Stimulated activated CD8-positive, alpha-beta memory T cell treated with anti-CD3 and anti-CD28 coated beads, Interleukin-7, amount 100 ng/mL, for 48 hours (primary cell): ENCODE data around the gene DTD2.
"Not testable (repeated sequence)": the region's sequence is repeated elsewhere in the genome, so short reads cannot be mapped to it uniquely, and the experiment has no call there.

ENCODE experiments used
- DNase-seq, 2 donors: peaks; one replicate each; pipeline ENCODE4 v3.0.0-alpha.2; 2020; ENCODE audit warnings: low read depth in 1 of 2; ENCODE audit errors: extremely low read depth in 1 of 2

DTD2 gene

DNA sequence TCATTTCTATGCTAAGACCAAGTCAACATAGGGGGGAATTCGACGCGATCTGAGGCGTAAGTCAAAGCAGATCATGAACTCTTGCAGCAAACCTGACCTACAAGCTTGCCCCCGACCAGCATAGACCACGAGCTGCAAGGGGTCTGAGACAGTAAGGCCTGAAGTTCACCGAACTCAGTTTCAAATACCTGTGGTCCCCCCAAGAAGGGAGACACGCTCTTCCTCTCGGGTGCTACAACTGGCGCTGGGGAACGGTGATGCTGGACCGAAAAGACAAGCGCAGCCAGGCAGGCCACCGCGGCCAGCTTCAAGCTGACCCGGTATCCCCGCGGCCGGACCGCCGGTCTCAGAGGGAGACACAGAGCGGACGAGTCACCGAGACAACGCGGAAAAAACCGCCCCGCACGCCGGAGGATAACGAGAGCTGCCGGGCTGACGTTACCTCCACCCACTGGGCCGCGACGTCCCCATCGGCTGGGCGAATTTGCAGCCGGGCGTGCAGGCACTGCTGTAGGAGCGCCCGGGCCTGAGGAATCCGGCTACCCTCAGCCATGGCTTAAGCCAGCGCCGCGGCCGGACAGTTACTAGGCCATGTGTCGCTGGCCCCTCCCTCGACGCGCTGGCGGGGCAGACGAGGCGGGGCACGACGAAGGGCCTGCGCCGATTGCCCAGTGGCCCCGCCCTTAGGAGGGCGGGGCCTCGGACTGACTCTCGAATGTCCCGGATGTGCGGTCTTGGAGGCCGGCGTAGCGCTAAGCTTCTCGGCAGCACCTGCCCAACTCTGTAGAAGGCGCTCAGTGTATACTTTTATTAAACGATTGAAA lies at the start of gene DTD2:
Gene DTD2, minus strand, starts transcription at position 666 of the 824 bp plus-strand sequence. Its CDS starts 113 bp downstream, at position 553.
- DNase-seq = peak; percentile 76 to 82

DNA sequence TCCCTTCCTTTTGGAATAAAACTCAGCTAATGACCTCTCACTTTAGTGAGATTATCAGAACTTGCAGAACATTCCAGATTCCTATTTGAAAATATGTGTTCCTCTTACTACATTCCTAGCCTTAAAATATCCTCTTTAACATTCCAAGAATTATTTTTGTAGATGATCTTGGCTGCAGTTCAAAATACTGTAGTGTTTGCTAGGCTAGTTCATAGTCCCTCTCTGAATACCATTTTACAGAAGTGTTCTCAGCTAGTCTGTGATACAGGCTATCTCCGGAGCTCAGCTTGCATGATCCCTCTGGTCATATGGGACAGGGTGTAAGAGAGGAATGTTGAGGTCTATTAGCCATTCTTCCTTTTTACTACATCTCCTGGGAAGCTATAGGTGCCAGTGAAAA lies 48.1 kb upstream of the DTD2 start:
- DNase-seq = no peak

DNA sequence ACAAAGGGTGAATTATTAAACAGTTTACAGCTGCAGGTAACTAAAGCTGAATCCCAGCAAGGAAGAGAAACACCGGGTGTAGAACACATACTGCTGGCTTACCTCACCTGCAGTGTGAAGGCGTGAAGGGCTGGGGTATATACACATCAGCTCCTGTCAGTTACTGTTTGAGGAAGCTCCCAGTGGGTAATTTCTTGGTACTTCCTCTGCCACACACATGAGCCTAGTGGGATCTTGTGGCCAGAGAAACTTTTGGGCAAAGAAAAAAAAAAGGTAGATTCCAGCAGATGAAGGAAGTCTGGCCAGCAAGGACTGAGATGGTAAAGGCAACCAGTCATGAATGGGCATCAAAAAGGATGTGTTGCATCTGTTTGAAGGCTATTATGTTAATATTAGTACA lies 44.6 kb upstream of the DTD2 start:
- no peak for DNase-seq

DNA sequence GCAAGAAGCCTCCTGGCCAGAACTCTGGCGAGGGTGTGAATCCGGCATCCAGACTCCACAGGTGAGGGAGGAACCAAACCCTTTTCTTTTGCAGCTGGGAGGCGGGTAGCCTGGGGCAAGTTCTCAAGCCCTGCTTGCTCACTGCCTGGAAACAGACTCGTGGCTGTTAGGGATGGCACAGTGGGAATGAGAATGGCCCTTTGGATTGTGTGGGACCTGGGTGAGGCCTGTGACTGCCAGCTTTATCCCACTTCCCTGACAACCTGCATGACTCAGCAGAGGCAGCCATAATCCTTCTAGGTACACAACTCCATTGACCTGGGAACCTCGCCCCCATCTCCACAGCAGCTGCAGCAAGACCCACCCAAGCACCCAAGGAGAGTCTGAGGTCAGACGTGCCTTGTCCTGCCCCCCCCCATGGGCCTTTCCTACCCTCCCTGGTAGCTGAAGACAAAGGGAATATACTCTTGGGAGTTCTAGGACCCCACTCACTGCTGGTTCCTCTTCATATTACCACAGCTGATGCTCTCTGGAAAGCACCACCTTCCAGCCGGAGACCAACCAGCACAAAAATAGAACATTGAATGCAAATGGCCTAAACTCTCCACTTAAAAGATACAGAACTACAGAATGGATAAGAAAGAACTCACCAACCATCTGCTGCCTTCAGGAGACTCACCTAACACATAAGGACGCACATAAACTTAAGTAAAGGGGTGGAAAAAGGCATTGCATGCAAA lies 35.6 kb upstream of the DTD2 start:
- no peak for DNase-seq

DNA sequence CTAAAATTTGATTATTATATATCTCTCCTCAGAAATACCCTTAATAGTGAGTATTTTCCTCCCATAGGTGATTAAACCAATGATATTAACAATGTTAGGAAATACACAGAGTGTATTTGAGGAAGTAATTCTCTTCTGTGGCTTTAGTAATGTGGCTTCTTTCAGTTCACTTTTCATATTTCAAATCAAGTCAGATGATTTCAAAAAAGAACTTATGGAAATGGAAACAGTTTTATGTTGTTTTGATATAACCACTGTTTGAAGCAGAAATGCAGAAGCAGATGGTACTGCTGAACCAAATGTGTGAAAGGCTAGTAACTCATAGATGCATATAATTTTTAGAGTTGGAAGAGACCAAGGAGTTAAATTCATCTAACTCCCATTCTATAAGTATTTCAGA lies 32.4 kb upstream of the DTD2 start:
- no peak for DNase-seq

DNA sequence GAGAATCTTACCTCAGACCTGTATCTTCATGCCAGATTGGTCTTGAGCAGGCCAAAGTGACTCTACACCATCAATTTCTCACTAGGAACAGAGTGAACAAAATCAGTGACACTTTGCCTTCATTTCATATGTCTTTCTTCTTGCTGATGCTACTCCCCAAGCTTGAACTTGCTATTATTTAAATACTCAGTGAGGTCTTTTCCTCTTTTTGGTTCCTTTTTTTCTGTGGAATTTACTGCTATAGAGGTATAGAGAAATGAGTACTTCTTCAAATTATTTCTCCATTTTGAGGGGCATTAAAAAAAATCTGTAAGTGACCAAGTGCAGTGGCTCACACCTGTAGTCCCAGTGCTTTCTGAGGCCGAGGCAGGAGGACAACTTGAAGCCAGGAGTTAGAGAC lies 30.6 kb upstream of the DTD2 start, which contains the start of gene GPR33:
Gene GPR33, minus strand, starts transcription at position 154 of the 400 bp plus-strand sequence. CDS start 4,074 bp downstream, outside the sequence.
- DNase-seq = no peak

DNA sequence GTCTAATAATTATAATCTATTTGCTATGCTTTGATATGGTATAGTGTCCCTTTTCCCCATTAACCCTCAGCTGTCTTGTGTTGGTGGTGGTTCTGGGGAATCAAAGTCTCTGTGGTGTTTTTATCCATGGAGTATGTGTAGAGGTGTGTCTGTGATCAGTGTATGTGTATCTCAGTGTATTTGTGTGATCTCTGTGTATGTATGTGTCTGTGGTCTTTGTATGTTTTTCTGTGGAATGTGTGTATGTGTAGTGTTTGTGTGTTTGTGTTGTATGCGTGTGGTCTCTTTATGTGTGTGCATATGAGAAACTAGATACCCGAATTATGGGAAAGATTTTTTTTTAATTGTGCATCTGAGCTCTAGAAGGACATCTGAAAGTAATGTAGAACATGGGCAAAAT lies 29.5 kb upstream of the DTD2 start:
- DNase-seq = no peak

DNA sequence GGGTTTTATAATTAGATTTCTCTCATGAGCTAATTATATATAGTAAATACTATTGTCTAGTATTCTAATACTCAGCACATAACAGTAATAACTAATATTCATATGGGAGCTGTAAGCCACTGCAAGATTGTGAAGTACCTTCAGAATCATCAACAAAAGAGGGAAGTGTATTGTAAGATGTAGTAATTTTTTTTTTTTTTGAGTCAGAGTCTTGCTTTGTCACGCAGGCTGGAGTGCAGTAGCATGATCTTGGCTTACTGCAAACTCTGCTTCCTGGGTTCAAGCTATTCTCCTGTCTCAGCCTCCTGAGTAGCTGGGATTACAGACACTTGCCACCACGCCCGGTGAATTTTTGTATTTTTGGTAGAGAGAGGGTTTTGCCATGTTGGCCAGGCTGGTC lies 27.4 kb upstream of the DTD2 start:
- no peak for DNase-seq

DNA sequence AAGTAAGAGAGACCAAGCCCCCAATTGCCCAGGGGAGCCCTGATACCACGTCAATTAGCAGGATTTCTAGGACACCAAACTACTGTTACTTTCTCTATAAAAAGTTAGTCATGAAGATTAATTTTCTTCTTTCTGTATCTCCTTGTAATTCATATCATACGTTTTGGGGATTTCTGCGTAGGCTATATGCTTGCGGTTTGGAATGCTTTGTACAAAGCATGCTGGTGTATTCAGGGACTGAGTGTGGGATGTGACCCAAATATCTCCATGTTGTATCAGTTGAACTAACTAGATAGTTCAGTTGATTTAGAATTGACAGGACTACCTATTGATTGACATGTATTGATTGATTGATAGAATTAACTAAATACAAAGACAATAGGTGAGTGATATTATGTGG lies 22.9 kb upstream of the DTD2 start:
- no peak for DNase-seq

DNA sequence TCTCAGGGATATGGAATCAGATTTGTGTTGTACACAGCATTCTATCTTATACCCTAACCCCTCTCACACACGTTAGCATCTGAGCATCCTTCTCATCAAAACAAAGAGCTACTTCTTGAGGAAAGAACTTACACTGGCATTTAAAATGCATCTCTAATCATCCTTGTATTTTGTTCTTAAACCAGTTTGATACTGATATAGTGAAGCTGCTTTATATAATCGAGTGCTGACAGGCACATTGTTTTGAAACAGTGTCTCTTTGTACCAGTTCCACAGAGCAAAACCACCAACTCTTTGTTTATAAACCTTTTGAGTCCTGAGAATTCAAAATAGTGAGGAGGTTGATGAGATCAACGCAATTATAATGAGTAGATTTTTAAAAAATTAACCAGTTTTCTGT lies 21.7 kb upstream of the DTD2 start:
- no peak for DNase-seq

DNA sequence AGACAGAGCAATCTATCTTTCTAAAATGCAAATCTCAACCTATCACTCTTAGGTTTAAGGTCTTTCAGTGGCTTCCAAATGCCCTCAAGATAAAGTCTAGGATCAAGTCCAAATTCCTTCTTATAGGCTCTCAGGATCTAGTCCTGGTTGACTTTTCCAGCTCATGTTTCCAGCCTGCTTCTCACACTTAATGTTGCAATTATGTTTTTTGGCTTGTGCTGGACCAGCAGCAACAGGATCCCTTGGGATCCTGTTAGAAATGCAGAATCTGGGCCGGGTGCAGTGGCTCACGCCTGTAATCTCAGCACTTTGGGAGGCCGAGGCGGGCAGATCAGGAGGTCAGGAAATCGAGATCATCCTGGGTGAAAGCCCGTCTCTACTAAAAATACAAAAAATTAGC lies 19.9 kb upstream of the DTD2 start:
- no peak for DNase-seq

DNA sequence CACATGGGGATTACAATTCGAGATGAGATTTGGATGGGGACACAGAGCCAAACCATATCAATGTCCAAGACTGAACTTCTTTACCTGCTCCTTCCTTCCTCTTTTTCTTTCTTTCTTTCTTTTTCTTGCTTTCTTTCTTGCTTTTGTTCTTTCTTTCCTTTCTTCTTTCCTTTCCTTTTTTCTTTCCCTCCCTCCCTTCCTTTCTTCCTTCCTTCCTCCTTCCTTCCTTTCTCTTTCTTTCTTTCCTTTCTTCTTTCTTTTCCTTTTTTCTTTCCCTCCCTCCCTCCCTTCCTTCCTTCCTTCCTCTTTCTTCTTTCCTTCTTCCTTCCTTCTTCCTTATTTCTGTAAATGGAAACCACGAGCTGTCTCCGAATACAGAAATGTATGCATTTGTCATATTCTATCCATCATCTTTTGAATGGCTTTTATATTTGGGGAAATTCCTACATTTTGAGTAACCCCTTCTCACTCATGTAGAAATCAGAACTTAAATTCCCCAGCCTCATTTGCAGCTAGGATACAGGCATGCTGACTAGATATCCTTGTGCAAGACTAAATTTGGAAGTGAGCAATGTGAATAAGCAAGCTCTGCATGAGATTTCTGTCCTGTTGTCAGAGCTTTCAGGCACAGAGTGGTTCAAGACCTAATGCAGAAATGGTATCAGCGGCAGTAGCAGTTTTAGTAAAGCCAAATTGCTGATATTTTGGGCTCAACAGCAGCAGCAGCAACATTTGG lies 19.0 kb upstream of the DTD2 start:
- no peak for DNase-seq

DNA sequence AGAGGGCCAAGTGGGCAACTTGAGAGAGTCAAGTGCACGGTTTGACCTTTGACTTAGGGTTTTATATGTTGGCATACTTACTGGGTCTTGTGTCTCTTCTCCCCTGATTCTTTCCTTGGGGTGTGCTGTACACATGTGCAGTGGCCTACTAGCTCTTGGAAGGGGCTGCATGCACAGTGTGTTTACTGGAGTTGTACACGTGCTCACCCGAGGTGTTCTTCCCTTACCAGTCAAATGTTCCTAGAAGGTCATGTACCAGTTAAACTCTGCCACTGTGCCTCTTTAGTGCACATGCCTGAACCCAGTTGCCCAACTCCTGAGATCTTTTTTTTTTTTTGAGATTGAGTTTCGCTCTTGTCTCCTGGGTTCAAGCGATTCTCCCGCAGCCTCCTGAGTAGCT lies 9.2 kb upstream of the DTD2 start:
- DNase-seq = no peak

DNA sequence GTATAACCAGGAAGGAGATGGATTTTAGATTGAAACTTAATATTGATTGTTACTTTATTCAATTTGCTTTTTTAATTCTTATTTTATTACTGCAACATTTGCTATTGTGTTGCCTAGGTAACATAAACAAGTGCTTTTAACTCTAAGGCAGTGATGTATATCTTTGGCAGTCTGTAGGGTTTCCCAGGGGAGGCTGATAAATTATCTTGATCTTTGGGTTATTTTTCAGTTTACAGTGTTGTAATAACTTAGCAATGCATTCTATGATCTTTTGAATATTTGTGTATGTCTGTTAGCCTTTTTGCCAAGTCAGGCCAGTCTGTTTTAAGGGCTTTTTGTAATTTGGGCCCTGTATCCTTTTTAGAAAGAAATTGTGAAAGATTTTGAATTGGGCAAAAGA lies 7.8 kb upstream of the DTD2 start:
- DNase-seq = no peak

DNA sequence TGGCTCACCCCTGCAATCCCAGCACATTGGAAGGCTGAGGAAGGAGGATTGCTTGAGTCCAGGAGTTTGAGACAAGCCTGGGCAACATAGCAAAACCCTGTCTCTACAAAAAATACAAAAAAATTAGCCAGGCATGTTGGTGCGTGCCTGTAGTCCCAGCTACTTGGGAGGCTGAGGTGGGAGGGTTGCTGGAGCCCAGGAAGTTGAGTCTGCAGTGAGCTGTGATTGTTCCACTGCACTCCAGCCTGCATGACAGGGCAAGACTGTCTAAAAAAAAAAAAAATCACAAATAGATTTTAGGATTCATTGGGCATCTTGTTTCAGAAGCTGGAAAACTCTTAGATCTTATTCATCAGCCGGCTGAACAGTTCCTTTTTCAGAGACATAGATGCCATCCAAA lies 5.1 kb upstream of the DTD2 start:
- DNase-seq = not testable (repeated sequence)

DNA sequence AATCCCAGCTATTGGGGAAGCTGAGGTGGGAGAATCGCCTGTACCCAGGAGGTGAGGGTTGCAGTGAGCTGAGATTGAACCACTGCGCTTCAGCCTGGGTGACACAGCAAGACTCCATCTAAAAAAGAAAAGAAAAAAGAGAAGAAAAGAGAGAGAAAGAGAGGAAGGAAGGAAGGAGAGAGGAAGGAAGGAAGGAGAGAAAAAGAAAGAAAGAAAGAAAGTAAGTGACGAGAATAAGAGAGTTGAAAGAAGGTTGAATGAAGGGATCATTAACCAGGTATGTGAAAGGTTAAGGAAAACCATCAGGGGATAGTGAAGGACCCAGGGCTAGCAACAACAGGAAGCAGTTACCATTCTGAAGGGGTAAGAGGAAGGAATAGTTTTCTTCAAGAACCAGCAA lies 4.2 kb upstream of the DTD2 start:
- DNase-seq = no peak

DNA sequence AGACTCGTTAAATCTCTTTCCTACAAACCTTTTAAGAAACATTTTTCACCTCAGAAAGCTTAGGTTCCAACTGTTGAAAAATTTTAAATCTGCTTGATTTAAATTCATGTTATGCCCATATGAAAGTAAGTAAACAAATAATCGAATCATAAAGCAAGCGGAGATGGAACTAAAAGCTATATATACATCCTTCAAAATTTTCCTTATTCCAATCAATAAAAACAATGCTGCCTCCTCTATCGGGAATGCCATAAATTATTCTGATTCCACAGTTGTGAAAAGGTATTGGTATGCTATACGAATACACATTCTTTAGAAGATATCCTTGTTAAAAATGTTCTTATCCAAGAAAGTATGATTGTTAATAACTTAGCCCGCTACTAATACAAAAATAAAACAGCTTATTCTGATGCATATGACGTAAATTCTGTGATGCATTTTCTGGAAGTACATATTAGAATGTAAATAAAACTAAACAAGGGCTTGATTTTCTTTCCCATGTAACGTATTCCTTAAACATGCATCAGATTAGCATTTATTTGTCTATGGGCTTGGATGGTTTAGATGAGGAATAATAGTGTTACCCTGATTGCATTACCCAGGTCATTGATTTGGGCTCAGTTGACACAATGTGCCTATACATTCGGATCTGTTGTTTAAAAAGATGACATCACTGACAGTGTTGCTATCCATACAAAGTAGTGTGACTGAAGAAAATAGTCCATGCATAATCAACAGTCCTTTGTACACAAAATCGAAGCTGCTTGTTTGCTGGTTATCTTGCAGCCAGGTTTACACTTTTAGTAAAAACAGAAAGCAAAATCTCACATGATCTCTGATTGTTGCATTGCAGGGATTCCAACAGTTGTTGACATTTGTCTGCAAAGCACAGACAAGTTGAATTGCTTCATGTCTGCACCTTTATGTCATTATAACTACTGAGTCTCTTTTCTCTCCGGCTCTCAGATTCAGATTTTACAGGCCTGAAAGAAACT lies 656 bp upstream of the DTD2 start:
- DNase-seq = no peak

DNA sequence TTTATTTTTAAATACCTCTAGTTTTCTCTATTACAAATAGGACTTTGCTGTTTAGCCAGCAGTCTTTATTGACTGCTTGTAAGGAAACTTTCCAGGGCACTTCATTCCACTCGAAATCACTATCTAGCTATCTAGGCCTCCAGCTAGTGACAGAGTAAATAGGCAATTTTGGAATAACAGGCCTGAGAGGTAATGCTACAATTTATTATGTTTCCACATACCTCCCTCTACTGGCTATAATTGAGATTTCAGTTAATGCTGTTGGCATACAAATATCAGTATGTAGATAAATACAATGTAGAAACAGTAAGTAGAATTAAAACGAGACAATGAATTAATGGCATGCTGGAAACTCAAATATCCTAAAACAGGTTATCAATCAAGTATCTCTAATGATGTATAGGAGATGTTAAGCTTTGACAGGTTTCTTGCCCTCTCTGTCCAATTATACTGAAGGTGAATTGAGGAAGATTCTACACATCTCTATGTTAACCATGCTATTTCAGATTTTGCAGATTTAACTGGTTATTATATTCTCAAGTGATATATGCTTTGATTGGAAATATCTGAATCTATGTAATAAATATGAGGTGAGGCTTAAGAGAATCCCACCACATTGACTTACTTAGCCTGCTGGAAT lies 7.2 kb downstream of the DTD2 start:
- no peak for DNase-seq

DNA sequence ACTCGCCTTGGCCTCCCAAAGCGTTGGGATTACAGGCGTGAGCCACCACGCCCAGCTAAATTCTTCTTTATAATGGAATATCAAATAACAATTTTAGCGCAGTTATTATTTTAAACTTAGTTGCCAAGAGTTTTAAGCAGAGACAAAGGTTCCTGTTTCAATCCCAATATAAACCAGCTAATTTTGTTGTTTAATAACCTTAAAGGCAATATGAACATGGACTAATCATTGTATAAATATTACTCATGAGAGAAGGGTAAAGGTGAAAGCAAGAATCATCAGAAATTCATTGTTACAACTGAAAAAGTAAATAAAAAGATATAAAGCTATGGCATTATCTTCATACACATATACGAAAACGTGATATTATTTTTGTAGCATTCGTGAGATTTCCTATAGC lies 8.2 kb downstream of the DTD2 start:
- no peak for DNase-seq

DNA sequence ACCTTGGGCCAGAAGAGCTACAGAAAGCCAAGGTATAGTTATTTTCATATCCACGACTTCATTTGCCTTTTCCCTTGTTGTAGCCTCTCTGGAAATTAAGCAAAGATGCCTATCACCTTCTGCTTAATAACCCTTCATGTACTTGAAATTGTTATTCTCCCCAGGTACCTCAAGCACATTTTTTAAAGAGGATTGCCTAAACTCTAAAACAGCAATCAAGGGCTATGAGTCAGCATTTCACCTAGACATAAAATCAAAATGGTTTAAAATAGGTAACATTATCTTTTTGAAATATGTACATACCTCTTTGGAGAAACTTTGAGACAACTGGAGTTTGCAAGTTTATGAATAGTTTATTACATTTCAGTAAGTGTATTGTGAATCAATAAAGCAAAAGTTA lies 11.6 kb downstream of the DTD2 start:
- no peak for DNase-seq
